ENCODE measurements around the gene LRRC23. TPM values are rescaled to one million over a fixed set of nuclear protein-coding genes. Genes with fewer than 3 reads are reported as not detected.

LRRC23 gene
- total and polyA plus RNA-seq, 2 of the 13 experiments (the other 11 are each of a cell fraction or from before 2014, with no cell fraction given) = 6.0 to 7.8 TPM

GRCh38 chr12:6961695-6962284 lies 57.2 kb downstream of the LRRC23 start (continued):
- TF ChIP-seq ARID4A (CRISPR knock-in tag; IDR thresholded peaks at IDR 0.05; ENCODE audit: borderline replicate concordance) (peak; percentile 46; the same call in 1 of the 2 replicates), YEATS4 (CRISPR knock-in tag; IDR thresholded peaks at IDR 0.05; ENCODE audit: borderline replicate concordance) (no peak), RAD51 (IDR thresholded peaks at IDR 0.05; ENCODE audit: borderline replicate concordance) (no peak), MYPOP (CRISPR knock-in tag; IDR thresholded peaks at IDR 0.05) (0 out of 2 replicates have a peak, but pooled peaks have one; percentile 48), ZBTB4 (CRISPR knock-in tag; IDR thresholded peaks at IDR 0.05; ENCODE audit: borderline replicate concordance) (no peak), MLXIP (CRISPR knock-in tag; IDR thresholded peaks at IDR 0.05; ENCODE audit: borderline replicate concordance) (no peak), ATF1 (CRISPR knock-in tag; IDR thresholded peaks at IDR 0.05) (no peak), THRA (CRISPR knock-in tag; IDR thresholded peaks at IDR 0.05; ENCODE audit: borderline replicate concordance) (0 out of 2 replicates have a peak, but pooled peaks have one; percentile 9), SOX5 (CRISPR knock-in tag; IDR thresholded peaks at IDR 0.05; ENCODE audit: borderline replicate concordance) (no peak), ZNF160 (CRISPR knock-in tag; IDR thresholded peaks at IDR 0.05) (no peak), ZNF17 (CRISPR knock-in tag; IDR thresholded peaks at IDR 0.05) (no peak), ZNF552 (CRISPR knock-in tag; IDR thresholded peaks at IDR 0.05; ENCODE audit: borderline replicate concordance) (no peak), HMGA1 (CRISPR knock-in tag; conservative IDR thresholded peaks at IDR 0.05) (no peak), RFX3 (CRISPR knock-in tag; IDR thresholded peaks at IDR 0.05) (no peak), CBFB (CRISPR knock-in tag; IDR thresholded peaks at IDR 0.05) (0 out of 2 replicates have a peak, but pooled peaks have one; percentile 34), MAFG (CRISPR knock-in tag; IDR thresholded peaks at IDR 0.05) (peak; percentile 93), BCL6 (CRISPR knock-in tag; IDR thresholded peaks at IDR 0.05) (no peak)
